CD4-positive, alpha-beta T cell treated with Interleukin-6 at 100 ng/mL for 8 hours (primary cell): ENCODE data around the gene SLC27A5.
"Not testable (repeated sequence)": the region's sequence is repeated elsewhere in the genome, so short reads cannot be mapped to it uniquely, and the experiment has no call there.

ENCODE experiments used
- DNase-seq: peaks from one replicate; pipeline ENCODE4 v3.0.0-alpha.2; 2020; ENCODE audit warnings: mixed read lengths, low spot score

SLC27A5 gene

DNA sequence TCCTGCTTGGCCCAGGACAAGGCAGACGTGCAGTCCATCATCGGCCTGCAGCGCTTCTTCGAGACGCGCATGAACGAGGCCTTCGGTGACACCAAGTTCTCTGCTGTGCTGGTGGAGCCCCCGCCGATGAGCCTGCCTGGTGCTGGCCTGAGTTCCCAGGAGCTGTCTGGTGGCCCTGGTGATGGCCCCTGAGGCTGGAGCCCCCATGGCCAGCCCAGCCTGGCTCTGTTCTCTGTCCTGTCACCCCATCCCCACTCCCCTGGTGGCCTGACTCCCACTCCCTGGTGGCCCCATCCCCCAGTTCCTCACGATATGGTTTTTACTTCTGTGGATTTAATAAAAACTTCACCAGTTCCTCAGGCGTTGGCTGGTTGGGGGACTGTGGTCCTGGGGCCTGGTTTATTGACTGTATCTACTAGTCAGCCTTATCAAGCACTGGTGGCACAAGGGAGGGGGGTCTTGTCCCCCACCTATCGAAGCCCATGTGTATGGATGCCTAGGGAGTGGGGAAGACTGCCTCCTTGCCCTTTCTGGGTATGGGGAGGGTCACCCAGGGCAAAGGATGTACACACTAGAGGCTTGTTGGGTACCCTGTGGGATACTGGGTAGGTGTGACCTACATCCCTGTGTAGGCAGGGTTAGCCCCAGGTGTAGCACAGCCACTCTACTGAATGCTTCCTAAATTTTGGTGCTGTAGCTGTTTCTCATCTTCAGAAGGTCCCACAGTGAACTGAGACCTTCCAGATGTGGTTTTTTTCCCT, 38.8 kb upstream of the SLC27A5 start:
- no peak for DNase-seq

DNA sequence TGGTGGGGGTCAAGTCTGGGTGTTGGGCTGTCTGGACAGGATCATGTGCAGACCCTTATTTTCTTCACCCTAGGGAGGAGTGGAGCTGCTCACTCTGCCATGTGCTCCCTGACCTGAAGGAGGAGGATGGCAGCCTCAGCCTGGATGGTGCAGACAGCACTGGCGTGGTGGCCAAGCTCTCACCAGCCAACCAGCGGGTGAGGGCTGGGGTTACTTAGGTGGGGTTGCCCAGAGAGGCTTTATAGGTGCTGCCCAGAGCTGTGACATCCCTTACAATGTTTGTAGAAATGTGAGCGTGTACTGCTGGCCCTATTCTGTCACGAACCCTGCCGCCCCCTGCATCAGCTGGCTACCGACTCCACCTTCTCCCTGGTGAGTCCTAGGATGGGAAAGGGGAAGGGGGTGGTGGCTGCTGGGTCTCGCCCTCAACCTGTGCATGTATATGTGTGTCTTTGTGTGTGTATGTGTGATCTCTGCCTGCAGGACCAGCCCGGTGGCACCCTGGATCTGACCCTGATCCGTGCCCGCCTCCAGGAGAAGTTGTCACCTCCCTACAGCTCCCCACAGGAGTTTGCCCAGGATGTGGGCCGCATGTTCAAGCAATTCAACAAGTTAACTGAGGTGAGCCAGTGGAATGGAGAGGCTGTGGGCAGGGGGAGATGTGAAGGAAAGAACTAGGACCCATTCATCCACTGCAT, 38.0 kb upstream of the SLC27A5 start:
- DNase-seq: no peak

DNA sequence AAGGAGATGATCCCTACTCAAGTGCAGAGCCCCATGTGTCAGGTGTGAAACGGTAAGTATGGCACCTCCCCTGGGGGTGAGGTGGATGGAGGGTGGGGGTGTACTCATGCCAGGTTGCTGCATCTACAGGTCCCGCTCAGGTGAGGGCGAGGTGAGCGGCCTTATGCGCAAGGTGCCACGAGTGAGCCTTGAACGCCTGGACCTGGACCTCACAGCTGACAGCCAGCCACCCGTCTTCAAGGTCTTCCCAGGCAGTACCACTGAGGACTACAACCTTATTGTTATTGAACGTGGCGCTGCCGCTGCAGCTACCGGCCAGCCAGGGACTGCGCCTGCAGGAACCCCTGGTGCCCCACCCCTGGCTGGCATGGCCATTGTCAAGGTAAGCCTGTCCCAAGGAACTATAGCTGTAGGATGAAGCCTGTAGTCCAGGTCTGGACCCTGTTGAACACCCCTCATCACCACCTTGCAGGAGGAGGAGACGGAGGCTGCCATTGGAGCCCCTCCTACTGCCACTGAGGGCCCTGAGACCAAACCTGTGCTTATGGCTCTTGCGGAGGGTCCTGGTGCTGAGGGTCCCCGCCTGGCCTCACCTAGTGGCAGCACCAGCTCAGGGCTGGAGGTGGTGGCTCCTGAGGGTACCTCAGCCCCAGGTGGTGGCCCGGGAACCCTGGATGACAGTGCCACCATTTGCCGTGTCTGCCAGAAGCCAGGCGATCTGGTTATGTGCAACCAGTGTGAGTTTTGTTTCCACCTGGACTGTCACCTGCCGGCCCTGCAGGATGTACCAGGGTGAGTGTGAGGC, 37.3 kb upstream of the SLC27A5 start:
- DNase-seq: no peak

DNA sequence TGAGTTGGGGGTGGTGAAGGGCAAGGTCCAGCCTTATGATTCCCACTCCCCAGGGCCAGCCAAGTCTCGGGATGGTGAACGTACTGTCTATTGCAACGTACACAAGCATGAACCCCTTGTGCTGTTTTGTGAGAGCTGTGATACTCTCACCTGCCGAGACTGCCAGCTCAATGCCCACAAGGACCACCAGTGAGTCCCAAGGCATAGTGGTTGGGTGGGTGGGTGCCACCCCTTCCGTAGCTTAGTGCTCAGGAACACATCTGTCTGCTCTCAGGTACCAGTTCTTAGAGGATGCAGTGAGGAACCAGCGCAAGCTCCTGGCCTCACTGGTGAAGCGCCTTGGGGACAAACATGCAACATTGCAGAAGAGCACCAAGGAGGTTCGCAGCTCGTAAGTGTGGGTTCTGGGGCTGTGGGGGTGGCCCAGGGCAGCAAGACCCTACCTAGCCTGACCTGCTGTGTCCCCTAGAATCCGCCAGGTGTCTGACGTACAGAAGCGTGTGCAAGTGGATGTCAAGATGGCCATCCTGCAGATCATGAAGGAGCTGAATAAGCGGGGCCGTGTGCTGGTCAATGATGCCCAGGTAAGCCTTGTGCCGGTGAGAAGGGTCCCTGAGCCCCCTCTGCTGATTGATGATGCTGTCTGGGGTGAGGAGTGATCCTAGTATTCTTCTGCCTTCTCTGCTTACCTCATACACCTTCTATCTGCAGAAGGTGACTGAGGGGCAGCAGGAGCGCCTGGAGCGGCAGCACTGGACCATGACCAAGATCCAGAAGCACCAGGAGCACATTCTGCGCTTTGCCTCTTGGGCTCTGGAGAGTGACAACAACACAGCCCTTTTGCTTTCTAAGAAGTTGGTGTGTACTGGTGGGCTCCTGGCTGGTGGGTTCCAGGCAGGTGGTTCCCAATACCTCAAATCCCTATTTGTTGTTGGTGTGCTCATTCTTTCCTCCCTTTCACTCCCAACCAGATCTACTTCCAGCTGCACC, 35.8 kb upstream of the SLC27A5 start:
- no peak for DNase-seq

DNA sequence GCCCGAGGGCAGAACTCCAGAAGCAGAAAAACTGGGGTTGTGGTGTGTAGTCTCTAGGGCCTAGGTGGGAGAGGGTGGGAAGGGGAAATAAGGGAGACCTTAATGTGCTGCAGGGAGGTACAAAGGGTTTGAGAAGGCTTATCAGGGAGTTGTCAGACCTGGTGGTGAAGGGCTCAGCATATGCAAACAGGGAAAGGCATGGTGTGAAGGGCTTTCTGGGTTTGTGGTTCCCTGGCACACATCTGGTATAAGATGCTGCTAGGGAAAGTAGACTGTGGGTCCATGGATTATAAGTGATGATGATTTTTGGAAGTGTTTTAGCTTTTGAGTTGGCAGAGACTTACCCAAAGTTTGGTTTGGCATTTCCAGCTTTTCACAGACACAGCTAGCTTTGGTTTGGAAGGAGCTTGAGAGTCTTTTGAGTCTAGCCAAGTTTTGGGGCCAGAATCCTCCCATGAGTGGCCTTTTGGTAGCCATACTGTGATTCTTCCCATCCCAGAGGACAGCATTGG, 34.3 kb upstream of the SLC27A5 start:
- DNase-seq: no peak

DNA sequence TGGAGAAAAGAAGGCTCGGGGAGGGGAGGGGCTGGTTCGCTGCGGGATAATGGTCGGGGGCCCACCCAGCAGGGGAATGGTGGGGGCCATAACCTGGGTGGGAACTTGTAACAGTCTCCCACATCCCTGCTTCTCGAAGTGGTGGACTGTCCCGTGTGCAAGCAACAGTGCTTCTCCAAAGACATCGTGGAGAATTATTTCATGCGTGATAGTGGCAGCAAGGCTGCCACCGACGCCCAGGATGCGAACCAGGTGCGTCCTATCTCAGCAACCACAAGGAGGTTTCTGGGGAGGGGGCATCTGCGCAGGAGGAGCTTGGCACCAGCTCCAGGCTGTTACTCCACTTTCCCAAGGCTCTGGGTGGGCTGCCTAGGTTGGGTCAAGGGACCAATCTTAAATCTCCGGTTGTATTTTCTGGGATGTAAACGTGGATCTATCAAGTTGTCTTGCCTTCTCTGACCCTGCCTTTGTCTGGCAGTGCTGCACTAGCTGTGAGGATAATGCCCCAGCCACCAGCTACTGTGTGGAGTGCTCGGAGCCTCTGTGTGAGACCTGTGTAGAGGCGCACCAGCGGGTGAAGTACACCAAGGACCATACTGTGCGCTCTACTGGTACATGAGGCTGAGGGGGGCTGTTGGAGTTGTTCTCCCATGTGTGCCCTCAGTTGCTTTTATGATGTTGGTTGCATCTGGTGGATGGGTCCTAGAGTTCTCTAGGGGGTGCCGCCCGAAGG, 33.7 kb upstream of the SLC27A5 start:
- DNase-seq: no peak

DNA sequence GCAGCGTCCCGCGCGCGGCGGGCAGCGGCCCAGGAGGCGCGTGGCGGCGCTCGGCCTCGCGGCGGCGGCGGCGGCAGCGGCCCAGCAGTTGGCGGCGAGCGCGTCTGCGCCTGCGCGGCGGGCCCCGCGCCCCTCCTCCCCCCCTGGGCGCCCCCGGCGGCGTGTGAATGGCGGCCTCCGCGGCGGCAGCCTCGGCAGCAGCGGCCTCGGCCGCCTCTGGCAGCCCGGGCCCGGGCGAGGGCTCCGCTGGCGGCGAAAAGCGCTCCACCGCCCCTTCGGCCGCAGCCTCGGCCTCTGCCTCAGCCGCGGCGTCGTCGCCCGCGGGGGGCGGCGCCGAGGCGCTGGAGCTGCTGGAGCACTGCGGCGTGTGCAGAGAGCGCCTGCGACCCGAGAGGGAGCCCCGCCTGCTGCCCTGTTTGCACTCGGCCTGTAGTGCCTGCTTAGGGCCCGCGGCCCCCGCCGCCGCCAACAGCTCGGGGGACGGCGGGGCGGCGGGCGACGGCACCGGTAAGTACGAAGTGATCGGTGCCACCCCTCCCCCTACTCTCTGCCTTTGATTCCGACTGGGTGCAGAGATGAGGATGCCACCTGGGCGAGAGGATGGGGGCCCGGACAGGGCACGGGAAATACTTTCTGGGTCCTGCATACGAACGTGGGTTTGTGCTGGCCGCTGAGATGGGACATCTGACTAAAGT, 32.9 kb upstream of the SLC27A5 start:
- DNase-seq: peak; percentile 73

DNA sequence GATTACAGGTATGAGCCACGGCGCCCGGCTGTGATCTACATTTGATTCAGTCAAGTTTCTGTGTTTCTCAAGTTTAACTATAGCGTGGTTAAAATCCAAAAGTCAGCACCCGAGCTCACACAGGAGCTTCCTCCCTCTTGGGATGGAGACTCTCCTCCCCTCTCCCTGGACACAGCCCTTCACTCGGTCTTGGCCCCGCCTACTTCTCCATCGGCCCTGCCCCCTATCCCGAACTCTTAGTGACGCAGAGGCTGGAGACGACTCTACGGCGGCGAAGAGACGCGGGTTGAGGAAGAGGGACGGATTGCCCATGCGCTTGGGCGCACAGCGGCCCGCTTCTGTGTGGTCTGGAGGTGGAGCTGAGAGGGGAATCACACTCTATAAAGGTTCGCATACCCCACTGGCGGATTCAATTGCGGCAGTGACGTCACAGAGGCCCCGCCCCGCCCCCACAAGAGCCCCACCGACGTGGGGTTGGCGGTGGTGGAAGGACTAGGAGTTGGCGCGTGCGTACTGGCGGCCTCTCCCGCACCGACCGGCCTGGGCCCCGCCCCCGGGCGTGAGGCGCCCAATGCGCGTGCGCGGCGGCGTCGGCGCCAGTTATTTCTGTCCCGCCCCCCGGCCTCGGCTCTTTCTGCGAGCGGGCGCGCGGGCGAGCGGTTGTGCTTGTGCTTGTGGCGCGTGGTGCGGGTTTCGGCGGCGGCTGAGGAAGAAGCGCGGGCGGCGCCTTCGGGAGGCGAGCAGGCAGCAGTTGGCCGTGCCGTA, 32.2 kb upstream of the SLC27A5 start, which contains the start of gene TRIM28:
TRIM28 (plus strand) TSS at position 239 of the 765 bp plus-strand sequence. CDS start 694 bp downstream, outside the sequence.
- peak; percentile 100 for DNase-seq

DNA sequence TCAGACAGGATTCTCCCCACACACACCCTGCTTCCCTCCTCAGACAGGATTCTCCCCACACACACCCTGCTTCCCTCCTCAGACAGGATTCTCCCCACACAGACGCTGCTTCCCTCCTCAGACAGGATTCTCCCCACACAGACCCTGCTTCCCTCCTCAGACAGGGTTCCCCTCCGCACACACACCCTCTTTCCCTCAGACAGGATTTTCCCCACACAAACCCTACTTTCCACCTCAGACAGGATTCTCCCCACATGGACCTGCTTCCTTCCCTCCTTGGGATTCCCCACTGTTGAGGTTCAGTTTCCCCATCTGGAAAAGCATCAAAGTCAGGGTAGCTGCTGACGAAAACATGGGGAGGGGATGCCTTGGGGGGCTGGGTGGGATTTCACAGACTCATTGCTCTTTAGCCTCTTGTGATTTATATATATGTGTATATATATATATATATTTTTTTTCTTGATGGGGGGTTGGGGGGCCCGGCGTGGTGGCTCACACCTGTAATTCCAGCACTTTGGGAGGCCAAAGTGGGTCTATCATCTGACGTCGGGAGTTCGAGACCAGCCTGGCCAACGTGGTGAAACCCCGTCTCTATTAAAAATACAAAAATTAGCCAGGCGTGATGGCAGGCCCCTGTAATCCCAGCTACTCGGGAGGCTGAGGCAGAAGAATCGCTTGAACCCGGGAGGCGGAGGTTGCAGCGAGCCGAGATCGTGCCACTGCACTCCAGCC, 31.0 kb upstream of the SLC27A5 start:
- DNase-seq: not testable (repeated sequence)

DNA sequence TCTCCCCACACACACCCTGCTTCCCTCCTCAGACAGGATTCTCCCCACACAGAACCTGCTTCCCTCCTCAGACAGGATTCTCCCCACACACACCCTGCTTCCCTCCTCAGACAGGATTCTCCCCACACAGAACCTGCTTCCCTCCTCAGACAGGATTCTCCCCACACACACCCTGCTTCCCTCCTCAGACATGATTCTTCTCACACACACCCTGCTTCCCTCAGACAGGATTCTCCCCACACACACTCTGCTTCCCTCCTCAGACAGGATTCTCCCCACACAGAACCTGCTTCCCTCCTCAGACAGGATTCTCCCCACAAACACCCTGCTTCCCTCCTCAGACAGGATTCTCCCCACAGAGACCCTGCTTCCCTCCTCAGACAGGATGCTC, 27.4 kb upstream of the SLC27A5 start:
- not testable (repeated sequence) for DNase-seq

DNA sequence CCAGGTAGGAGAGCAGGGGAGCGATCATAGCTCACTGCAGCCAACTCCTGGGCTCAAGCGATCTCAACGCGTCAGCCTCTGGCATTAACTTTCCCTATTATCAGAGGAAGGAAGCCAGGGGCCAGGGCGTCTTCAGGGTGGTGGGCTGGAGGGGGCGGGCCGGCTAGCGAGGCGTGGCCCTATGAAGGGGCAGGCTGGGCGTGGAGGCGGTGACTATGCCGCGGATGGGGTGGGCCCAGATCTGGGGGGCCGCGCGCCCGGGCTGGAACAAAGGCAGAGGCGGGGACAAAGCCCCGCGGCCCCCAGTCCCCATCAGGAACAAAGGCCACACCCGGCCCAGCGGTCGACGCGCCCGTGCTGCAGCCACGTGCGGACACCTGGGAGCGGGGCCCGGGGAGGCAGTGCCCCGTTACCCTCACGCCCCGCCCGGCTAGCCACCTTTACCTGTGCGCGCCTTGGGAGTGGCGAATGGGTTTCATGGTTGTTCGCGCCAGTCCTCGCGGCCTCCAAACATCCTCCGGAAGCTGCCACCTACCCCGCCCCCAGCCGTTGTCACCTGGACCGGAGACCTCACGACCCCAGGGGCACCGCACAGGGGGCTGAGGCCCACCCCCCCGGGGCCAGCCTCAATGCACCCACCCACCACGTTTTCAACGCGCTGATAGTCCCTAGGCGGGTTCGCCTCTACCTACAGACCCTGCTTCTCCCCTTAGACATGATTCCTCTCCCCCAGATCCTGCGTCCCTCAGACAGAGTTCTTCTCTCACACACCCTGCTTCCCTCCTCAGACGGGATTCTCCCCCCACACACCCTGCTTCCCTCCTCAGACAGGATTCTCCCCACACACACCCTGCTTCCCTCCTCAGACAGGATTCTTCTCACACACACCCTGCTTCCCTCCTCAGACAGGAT, 26.7 kb upstream of the SLC27A5 start:
- peak; percentile 36 for DNase-seq

DNA sequence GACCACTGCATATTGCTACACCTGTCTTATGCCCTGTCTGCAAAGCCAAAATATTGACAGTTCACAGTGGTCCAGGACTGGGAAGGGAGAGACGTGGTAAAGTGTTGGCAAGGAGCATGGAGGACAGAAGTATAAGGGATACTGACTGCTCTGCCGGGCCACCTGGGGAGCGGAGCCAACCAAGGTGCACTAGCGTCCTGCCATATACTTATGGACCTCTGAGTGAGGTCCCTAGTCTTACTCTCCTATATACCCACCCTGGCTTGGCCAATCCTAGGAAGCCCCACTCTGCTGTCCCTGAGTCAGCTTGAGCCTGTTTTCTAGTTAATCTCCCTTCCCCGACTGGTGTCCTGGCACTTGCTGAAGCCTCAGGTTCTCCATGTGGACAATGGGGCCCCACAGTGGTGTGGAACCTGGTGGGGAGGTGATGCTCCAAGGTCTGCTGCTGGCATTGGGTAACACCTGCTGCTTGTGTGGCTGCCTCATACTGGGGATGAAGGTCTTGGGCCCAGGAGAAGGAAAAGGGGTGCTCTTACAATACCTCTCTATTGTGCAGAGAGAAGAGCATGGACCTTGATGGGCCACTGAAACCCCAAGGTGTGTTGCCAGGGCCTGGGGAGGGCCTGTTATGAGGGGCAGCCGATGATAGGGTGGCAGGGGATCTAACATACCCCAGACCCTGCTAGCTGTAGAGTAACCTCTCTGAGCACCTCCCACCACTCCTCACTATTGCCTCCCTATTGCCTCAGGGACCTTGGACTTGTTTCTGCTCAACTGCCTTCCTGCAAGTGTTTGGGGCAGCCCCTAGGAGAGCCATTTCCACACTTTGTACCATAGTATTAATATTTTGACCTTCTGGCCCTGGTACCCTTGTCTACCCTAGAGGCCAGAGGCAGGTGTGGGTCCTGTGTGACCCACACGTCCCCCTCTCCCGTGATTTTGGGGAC, 25.3 kb upstream of the SLC27A5 start:
- no peak for DNase-seq

DNA sequence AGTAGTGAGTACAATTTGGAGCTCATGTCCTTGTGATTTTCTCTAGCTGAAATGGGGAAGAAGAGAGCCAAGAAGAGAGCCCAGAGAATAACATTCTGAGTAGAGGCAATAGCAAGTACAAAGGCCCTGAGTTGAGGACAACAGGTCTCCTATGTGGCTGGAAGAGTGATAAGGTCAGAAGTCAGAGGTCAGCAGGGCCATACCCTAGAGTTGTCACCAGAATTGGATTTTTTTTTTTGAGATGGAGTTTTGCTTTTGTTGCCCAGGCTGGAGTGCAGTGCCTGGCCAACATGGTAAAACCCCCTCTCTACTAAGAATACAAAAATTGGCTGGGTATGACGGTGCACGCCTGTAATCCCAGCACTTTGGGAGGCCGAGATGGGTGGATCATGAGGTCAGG, 24.1 kb upstream of the SLC27A5 start:
- no peak for DNase-seq

DNA sequence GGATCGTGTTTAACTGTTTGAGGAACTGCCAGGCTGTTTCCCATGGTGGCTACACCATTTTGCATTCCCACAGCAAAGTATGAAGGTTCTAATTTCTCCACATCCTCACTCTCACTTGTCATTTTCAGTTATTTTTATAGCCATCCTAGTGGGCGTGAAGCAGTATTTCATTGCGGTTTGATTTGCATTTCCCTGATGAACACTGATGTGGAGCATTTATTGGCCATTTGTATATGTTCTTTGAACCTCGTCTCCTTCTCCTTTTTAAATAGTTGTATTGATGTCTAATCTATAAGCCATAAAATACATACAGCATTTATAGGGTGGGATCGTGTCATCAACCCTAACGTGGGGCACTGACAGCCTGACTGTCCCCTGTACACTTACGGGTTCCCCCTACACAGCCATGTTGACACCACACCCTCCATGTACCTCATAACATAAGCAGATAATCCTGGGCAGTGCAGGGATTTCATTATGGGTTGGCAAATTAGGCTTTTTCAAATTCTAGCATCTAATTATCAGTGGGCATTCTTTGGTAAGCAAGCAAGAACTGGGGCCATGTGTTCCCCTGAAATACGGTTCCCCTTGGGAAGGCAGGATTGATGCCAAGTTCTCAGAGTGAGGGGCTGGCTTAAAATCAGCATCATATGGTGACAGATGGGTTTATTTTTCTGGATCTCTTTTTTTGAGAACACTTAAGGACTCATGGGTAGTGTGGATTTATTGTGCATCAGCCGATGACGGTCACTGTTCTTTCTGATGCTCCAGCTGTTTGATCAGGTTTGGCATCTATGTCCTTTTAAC, 19.4 kb upstream of the SLC27A5 start:
- no peak for DNase-seq

DNA sequence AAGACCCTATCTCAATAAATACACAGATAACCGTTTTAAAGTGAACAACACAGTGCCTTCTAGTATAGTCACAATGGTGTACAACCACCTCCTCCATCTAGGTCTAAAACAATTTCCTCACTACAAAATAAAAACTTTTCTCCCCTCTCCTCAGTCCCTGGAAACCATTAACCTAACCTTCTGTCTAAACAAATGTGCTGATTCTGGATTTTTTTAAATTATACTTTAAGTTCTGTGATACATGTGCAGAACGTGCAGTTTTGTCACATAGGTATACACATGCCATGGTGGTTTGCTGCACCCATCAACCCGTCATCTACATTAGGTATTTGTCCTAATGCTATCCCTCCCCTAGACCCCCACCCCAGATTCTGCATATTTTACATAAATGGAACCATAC, 17.6 kb upstream of the SLC27A5 start:
- DNase-seq: no peak
